K562 (cell line): ENCODE measurements around the gene SGPL1. TPM values are rescaled to one million over a fixed set of nuclear protein-coding genes. Genes with fewer than 3 reads are reported as not detected.

Experiments used
- ATAC-seq: fragments of 200-7000 bp; cut with Tn5 transposase; 3 replicates; pipeline ENCODE4 v1.9.1; 2020; ENCODE audit warnings: moderate library complexity
- BruUV-seq: library from RNA; stranded (reverse); fragments of 400-500 nt; replicated peaks from 2 replicates; lab custom pipeline; 2021; lab: Mats Ljungman, UMichigan
- CTCF ChIA-PET: fragments of 300-600 bp; formaldehyde crosslinking; extraction: SDS; loops from one replicate; lab custom pipeline; 2021; ENCODE audit warnings: low intra/inter-chr PET ratio; lab: Yijun Ruan, JAX
- POLR2A ChIA-PET: fragments of 300-600, 350-650 bp; sonication (Branson Sonifier 250); formaldehyde crosslinking; extraction: SDS; loops from one replicate; lab custom pipeline; 2021; ENCODE audit warnings: antibody characterized with exemption, inconsistent platforms; lab: Yijun Ruan, JAX
- DNase-seq, 4 experiments: peaks; one replicate each; pipeline versions ENCODE4 v3.0.0 to v3.0.0-alpha.2; 2011 to 2018; ENCODE audit warnings: low spot score in 3 of 4, mixed read lengths in 3 of 4; ENCODE audit errors: extremely low read depth in 1 of 4
- FAIRE-seq: peaks from 2 replicates; lab custom pipeline; 2011; peaks lifted over from hg19 to GRCh38; lab: Jason Lieb, UNC
- H2AFZ ChIP-seq: 2 replicates; pipeline ENCODE4 v1.6.0; 2011; ENCODE audit warnings: low read depth, low read length, control low read depth, inconsistent platforms
- H3K27ac ChIP-seq: fragments of 200-600 bp; 3 replicates; pipeline ENCODE4 v1.8.0; 2011; ENCODE audit warnings: low read depth, mild to moderate bottlenecking, control low read depth, inconsistent platforms, low read length, moderate library complexity, mixed read lengths; ENCODE audit errors: extremely low read depth
- H3K27me3 ChIP-seq, 2 experiments: fragments of 300-600 bp in 1 of 2; 2 replicates in 1 of 2; 3 replicates in 1 of 2; pipeline versions ENCODE4 v1.6.0 to v1.8.0; 2011; ENCODE audit warnings: inconsistent platforms in 2 of 2, low read length in 2 of 2, mild to moderate bottlenecking in 1 of 2, mixed read lengths in 1 of 2, moderate library complexity in 1 of 2; ENCODE audit not compliant: control insufficient read depth in 2 of 2, insufficient read depth in 2 of 2
- H3K36me3 ChIP-seq: fragments of 300-600 bp; 3 replicates; pipeline ENCODE4 v1.8.0; 2011; ENCODE audit warnings: mild to moderate bottlenecking, low read length, inconsistent platforms; ENCODE audit not compliant: control insufficient read depth, insufficient read depth
- H3K4me1 ChIP-seq, 2 experiments: fragments of 200-600 bp in 1 of 2; replicated peaks in 1 of 2; 2 replicates in 1 of 2; 3 replicates in 1 of 2; pipeline versions ENCODE4 v1.5.1 to v1.8.0; 2011; ENCODE audit warnings: inconsistent platforms in 2 of 2, low read length in 2 of 2, mild to moderate bottlenecking in 1 of 2, mixed read lengths in 1 of 2, moderate library complexity in 1 of 2; ENCODE audit not compliant: control insufficient read depth in 2 of 2, insufficient read depth in 2 of 2
- H3K4me2 ChIP-seq: 2 replicates; pipeline ENCODE4 v1.6.1; 2011; ENCODE audit warnings: low read length, control low read depth, inconsistent platforms, mixed read lengths; ENCODE audit not compliant: insufficient read depth
- H3K4me3 ChIP-seq: fragments of 200-600 bp; sonication (generic), shearing (Covaris generic); 2 replicates; pipeline ENCODE4 v1.5.1; 2016; ENCODE audit warnings: control low read depth, inconsistent platforms
- H3K79me2 ChIP-seq: fragments of 200-600 bp; 3 replicates; pipeline ENCODE4 v1.8.0; 2011; ENCODE audit warnings: low read length, inconsistent platforms; ENCODE audit not compliant: control insufficient read depth, insufficient read depth
- H3K9ac ChIP-seq, 2 experiments: 2 replicates each; pipeline versions ENCODE4 v1.6.0 to v1.6.1; 2011; ENCODE audit warnings: low read depth in 2 of 2, low read length in 2 of 2, control low read depth in 1 of 2, inconsistent platforms in 1 of 2, mild to moderate bottlenecking in 1 of 2, mixed read lengths in 1 of 2; ENCODE audit not compliant: insufficient read depth in 1 of 2
- H3K9me1 ChIP-seq: one replicate; pipeline ENCODE4 v1.6.0; 2011; ENCODE audit warnings: inconsistent platforms, mild to moderate bottlenecking, low read length, moderate library complexity; ENCODE audit not compliant: control insufficient read depth, insufficient read depth
- H3K9me3 ChIP-seq: replicated peaks from 2 replicates; pipeline ENCODE4 v1.5.1; 2011; ENCODE audit warnings: low read depth, low read length, inconsistent platforms; ENCODE audit not compliant: control insufficient read depth, insufficient read depth
- H4K20me1 ChIP-seq: replicated peaks from 2 replicates; pipeline ENCODE4 v1.6.1; 2011; ENCODE audit warnings: low read length, inconsistent platforms, mixed read lengths; ENCODE audit not compliant: control insufficient read depth, insufficient read depth
- C11orf30 ChIP-seq: fragments of 450-650 bp; IDR thresholded peaks from 2 replicates; pipeline ENCODE4 v1.6.1; 2016; ENCODE audit warnings: low read depth, mild to moderate bottlenecking
- ELK1 ChIP-seq: sonication (generic); formaldehyde crosslinking; IDR thresholded peaks from 2 replicates; pipeline ENCODE4 v1.8.1; 2022; ENCODE audit warnings: missing genetic modification reagents
- HDAC6 ChIP-seq: IDR thresholded peaks from 2 replicates; pipeline ENCODE4 v1.6.1; 2012; ENCODE audit warnings: low read depth, mild to moderate bottlenecking, control low read depth, inconsistent platforms, low read length, moderate library complexity
- HMG20A ChIP-seq: fragments of 450-650 bp; formaldehyde crosslinking; conservative IDR thresholded peaks from 2 replicates; pipeline ENCODE4 v1.4.0; 2020; ENCODE audit warnings: mild to moderate bottlenecking, mixed read lengths
- MAFF ChIP-seq: IDR thresholded peaks from 2 replicates; pipeline ENCODE4 v1.6.1; 2012; ENCODE audit warnings: low read length, improper control_type of control experiment
- MAFG ChIP-seq: fragments of 450-650 bp; conservative IDR thresholded peaks from 2 replicates; pipeline ENCODE4 v1.6.1; 2016; ENCODE audit warnings: missing genetic modification characterization, missing compliant biosample characterization
- NFYB ChIP-seq: IDR thresholded peaks from 2 replicates; pipeline ENCODE4 v1.6.1; 2011; ENCODE audit warnings: mild to moderate bottlenecking, moderate library complexity; ENCODE audit not compliant: insufficient read length; ENCODE audit errors: extremely low read depth
- NONO ChIP-seq, 2 experiments: fragments of 200-400 bp in 1 of 2; fragments of 450-650 bp in 1 of 2; formaldehyde crosslinking in 1 of 2; IDR thresholded peaks; 2 replicates each; pipeline ENCODE4 v1.6.1; 2017; ENCODE audit warnings: low read depth in 2 of 2, mild to moderate bottlenecking in 2 of 2, moderate library complexity in 2 of 2, low read length in 1 of 2
- ZNF316 ChIP-seq: fragments of 450-650 bp; IDR thresholded peaks from 2 replicates; pipeline ENCODE4 v1.6.1; 2016
- WGBS: fragments of 100-300 bp; shearing (Covaris generic); methylation state at CpG from one replicate; pipeline ENCODE4 v1.1.6; 2016; ENCODE audit warnings: low coverage, mixed read lengths; ENCODE audit not compliant: insufficient coverage; ENCODE audit errors: missing lambda C conversion rate; 5-methylcytosine and 5-hydroxymethylcytosine counted together
- in situ Hi-C: fragments of 300-500 bp; cut with MboI; formaldehyde crosslinking; loops from 4 replicates; pipeline ENCODE4 v1.15.0; 2018; ENCODE audit warnings: inconsistent platforms, mixed read lengths
- intact Hi-C: fragments of 100-400 bp; cut with micrococcal nuclease; formaldehyde crosslinking; loops from 2 replicates; pipeline ENCODE4 v1.14.2; 2022
- polyA plus RNA-seq, 8 experiments: library from polyadenylated mRNA; depleted of rRNA in 4 of 8; stranded (reverse) in 5 of 8; unstranded in 3 of 8; fragments of >200 nt; fragmentation: Nextera tagmentation in 2 of 8; fragmentation: Illumina TruSeq in 1 of 8; extraction: Ambion mirVana in 2 of 8; extraction: Trizol in 1 of 8; gene quantifications; 2 replicates each; pipeline versions ENCODE4 v1.2.1 to v1.2.3, GENCODE V29; 2011 to 2014; ENCODE audit warnings: inconsistent platforms in 1 of 8, missing spikeins in 1 of 8
- total RNA-seq, 7 experiments: library from RNA; depleted of rRNA in 6 of 7; stranded (reverse); fragments of >200 nt in 6 of 7; fragmentation: Illumina TruSeq in 2 of 7; extraction: Trizol in 2 of 7; gene quantifications; 2 replicates each; pipeline versions ENCODE4 v1.2.1 to v1.2.3, GENCODE V29; 2011 to 2021; ENCODE audit warnings: low replicate concordance in 1 of 7

The SGPL1 gene
- total and polyA plus RNA-seq, 9 of the 15 experiments (the other 6 are each of a cell fraction or from before 2014, with no cell fraction given) = 6.0 to 18.0 (median 8.7) TPM

- TF ChIP-seq ELK1 (CRISPR knock-in tag) (0 out of 2 replicates have a peak, but pooled peaks have one; percentile 71), HDAC6 (no peak)
Measured at GRCh38 chr10:70890917-70891431, 75.2 kb downstream of the SGPL1 start (continued).

- ATAC-seq = no peak
- no peaks in the 10 kb centered on the region for H3K9me1 ChIP-seq
- BruUV-seq = no TSS peak
- no peaks in the 10 kb centered on the region for H4K20me1 ChIP-seq
- no peak for FAIRE-seq
- H3K79me2 ChIP-seq = no peaks in the 10 kb centered on the region
- H2AFZ ChIP-seq = no peak overlapping the region
- H3K36me3 ChIP-seq = no peaks in the 10 kb centered on the region
- H3K9me3 ChIP-seq = no peaks in the 10 kb centered on the region
- in situ Hi-C loops (no loop called here), intact Hi-C loops (no loop called here)
- H3K9ac ChIP-seq = no peak overlapping the region
- H3K4me1 ChIP-seq = peaks cover 11 to 21% of the 10 kb centered on the region in 2 experiments
- H3K27me3 ChIP-seq = 0 out of 5 replicates have a peak, but pooled peaks cover 5 to 12% of the 10 kb centered on the region in 2 experiments
- TF ChIP-seq NFYB (peak; percentile 20), MAFG (tag) (peak; percentile 56), HMG20A (CRISPR knock-in tag) (no peak), MAFF (peak; percentile 34; the same call in 1 of the 2 replicates), NONO (IDR thresholded peaks at IDR 0.05; ENCODE audit: low read depth in 2 of 2, low read length in 1 of 2) (no peak), ZNF316 (peak; percentile 83), C11orf30 (peak; percentile 73)
- no peak for DNase-seq
- WGBS = 39% methylated on average over 1 of the region's 1 CpG
- H3K4me3 ChIP-seq = no peak overlapping the region
- no peak overlapping the region for H3K4me2 ChIP-seq
- POLR2A ChIA-PET = interaction anchor here (0.9 kb wide), 2 partner anchors 62 to 66 kb away, joined by 3 read pairs; no protein-coding TSS in a partner anchor
- CTCF ChIA-PET = no interaction called here
- H3K27ac ChIP-seq = no peak overlapping the region
Measured at GRCh38 chr10:70891627-70892026, 75.9 kb downstream of the SGPL1 start.
